Measurements from ENCODE around the gene CHRNA4.
"Not testable (repeated sequence)": the region's sequence is repeated elsewhere in the genome, so short reads cannot be mapped to it uniquely, and the experiment has no call there.

Gene CHRNA4

DNA sequence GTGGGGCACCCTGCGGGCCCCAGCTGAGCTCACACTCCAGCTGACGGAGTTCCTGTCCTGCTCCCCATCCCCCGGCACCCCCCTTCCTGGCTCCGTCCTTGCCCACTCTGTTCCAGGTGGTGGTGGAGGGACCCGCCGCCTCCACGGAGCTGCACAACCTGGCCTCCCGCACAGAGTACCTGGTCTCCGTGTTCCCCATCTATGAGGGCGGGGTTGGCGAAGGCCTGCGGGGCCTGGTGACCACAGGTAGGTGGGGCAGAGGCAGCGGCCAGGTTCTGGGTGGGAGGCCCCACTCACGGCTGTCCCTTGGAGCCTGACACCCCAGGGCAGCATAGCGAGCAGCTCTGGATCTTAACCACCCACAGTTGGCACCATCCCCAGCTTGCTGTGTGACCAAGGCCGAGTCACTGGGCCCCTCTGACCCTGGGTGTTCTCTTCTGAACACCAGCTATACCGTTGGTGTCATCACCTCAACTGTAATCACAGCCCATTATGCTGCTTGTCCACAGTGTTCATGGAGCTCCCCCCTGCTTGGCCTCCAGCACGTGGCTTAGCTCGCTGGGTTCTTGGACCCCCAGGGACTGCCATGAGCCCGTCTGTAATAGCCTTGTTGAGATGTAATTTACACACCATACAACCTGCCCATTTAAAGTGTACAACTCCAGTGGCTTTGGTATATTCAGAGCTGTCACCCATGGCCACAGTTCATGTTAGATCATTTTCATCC, 50.7 kb downstream of the CHRNA4 start:
- no peak for DNase-seq (ENCODE audit: low read depth, low spot score)

DNA sequence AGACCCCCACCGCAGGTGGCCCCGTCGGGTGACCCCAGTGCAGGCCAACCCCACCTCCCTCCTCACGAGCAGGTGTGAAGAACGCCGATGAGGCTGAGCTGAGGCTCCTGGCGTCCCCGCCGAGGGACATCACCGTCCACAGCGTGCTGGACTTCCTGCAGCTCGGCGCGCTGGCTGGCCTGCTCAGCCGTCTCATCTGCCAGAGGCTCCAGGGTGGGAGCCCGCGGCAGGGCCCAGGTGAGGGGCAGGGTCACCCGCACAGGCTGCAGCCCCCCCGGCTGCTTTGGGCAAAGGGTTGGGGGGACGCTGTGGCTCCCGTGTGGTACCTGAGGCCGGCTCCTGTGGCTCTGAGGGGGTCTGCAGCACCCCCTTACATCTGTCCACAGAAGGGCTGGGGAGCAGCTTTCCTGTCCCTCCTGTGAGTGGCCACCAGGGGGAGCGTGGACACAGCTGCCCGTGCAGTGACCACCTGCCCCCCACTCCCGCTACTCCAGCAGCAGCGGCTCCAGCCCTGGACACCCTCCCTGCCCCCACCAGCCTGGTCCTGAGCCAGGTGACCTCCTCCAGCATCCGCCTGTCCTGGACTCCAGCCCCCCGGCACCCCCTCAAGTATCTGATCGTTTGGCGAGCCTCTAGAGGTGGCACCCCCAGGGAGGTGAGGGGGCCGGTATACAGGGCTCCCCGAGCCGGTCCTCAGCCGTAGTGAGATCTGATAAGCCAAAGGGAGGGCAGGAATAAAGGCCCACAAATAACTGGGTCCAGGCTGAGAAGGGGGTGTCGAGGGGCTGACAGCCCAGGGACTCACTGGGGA, 51.7 kb downstream of the CHRNA4 start:
- no peak for DNase-seq (ENCODE audit: low read depth, low spot score)

DNA sequence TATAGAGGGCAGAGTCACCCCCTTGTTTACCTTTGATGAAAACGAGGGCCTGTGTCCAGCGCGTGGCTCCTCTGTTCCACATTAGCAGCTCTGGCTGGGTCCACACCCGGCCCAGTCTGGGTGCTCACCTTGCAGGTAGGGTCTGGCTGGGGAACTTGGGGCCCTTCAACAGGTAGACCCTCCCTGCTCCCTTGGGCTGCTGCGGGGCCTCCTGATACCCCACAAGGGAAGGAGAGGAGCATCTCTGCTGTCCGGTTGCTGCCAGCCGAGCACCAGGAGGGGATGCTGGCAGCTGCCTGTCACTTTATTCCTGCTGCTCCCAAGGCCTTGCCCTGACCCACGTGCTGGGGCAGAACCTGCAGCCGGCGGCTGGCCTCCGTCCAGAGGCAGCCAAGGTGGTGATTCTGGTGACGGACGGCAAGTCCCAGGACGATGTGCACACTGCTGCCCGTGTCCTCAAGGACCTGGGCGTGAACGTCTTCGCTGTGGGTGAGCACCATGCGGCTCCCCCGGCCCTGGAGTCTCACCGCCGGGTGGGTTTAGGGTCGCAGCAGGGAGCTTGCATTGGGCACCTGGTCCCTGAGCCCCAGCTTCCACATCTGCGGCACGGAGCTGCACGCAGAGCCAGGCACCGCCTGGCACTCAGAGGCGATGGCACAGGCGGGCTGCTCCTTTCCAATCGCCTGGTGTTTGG, 52.8 kb downstream of the CHRNA4 start:
- DNase-seq (ENCODE audit: low read depth, low spot score) = no peak

DNA sequence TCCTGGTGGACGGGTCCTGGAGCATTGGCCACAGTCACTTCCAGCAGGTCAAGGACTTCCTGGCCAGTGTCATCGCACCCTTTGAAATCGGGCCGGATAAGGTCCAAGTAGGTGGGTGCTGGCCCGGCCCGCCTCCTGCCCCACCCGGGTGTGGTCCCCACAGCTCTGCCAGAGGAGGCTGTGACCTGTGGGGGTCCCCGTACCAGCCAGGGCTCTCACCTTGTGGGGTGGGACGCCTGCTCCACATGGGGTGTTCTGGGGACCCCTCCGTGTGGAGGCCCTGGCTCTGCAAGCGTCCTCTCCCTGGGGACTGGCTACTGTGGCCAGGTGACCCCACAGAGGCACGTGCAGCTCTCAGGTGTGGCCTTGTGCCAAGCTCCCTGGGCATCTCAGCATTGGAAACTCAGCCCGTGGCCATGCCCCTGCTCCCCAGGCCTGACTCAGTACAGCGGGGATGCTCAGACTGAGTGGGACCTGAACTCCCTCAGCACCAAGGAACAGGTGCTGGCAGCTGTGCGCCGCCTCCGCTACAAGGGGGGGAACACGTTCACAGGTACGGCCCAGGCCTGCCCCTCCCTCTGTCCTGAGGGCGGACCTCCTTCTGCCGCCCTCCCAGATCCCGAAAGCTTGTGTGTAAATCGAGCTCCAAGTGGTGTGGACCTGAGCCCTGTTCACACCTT, 53.5 kb downstream of the CHRNA4 start:
- DNase-seq (ENCODE audit: low read depth, low spot score) = no peak

DNA sequence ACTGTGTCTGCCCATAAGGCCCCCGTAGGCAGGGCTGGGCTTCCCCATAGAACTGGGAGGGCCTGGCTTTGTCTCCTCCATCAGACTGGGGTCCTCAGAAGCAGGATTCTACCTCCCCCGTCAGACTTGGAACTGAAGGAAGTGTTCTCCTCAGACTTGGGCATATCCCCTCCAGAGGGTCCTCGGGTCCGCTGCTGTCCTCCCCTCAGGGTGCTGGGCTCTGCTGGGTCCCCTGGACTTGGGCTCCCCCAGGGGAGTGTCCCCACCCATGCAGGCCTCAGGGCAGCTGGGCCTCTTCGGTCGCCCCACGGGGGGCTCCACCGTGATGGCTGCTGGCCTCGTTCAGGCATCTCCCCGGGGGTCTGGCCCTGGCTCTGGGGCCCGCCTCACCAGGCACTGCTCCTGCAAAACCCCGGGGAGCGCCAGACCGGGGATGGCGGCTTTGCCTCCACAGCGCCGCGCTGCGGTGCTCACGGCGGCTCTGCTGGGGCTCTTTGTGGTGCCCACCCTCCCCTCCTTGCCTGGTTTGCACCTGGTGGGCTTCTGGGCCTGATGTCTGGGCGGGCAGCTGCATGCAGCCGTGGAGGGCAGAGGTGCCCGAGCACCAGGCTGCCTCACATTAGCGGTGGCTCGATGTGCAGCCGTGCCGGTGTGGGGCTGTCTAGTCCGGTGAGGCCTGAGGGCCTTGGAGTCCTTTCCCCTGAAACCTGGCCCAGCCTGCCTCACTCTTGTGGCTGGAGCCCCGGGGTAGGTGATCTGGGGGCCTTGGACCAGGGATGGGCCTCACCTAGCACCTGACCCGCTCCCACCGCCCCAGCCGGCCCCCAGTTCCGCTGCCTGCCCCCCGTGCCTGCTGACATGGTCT, 54.2 kb downstream of the CHRNA4 start:
- no peak for DNase-seq (ENCODE audit: low read depth, low spot score)

DNA sequence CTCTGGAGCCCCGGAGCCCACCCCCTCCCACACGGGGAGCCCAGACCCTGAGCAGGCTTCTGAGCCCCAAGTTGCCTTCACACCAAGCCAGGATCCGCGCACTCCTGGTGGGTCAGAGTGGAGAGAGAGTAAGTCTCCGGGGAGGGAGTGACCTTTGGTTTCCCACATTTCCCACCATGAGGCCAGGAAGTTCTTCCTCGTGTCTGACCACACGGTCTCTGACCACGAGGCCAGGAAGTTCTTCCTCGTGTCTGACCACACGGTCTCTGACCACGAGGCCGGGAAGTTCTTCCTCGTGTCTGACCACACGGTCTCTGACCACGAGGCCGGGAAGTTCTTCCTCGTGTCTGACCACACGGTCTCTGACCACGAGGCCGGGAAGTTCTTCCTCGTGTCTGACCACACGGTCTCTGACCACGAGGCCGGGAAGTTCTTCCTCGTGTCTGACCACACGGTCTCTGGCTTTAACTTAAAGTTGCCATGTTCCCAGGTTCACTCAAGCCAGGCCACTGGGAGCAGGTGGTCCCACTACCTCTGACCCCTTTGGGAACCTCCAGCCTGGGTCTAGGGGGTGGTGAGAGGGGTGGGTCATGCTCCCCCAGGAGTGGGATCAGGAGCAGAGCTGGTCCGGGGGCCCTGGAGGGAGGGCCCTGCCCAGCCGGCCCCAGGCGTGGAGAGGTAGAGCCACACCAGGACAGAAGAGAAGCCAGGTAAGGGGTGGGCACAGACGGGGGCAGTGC, 55.0 kb downstream of the CHRNA4 start:
- DNase-seq (ENCODE audit: low read depth, low spot score) = not testable (repeated sequence)

DNA sequence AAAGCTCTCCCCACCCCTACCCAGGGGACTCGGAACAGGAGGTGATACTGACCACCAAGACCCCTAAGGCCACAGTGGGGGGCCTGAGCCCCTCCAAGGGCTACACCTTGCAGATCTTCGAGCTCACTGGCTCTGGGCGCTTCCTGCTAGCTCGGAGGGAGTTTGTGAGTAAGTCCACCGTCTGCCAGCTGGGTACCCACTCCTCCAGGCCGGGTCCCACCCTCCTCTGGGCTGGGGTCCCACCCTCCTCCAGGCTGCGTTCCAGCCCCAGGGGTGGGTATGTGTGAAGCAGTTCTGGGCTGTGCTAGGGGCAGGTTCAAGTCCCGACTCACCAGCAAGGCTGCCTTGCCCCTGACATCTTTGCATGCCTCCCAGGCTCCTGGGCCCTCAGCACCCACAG, 55.8 kb downstream of the CHRNA4 start:
- no peak for DNase-seq (ENCODE audit: low read depth, low spot score)

DNA sequence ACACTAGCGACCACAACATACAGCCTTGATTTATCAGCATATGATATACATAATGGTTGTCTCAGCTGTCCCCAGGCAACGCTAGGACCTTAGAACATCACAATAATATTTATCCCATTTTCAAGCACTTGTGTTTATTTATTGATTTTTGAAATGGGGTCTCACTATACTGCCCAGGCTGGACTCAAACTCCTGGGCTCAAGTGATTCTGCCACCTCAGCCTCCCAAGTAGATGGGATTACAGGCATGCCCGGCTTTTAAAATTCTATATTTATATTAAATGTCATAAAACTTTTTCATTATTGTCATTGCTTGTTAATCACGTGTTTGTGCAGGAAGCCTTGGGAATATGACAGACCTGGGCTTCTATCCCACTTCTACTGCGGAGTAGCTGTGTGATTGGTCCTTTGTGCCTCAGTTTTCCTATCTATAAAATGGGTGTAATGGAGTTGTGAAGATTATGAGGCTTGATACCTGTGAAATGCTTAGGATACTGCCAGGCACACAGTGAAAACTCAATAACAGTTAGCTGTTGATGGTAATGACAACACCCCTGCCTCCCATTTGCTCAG, 58.0 kb downstream of the CHRNA4 start:
- no peak for DNase-seq (ENCODE audit: low read depth, low spot score)

DNA sequence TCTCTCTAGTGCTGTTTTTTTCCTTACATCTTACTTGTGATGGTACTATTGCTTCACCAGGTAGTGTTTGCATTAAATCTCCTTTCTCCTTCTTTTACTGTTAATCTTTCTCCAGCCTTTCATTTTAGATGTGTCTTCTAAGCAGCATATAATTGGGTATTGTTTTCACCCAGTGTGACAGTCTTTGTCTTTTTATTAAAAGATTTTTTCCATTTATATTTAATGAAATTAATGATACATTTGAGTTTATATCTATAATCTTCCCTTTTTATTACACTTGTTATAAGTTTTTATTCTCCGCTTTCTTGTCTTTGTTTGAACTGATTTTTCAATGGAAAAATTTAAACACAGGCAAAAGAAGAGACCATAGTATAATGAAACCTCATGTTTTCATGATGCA, 59.5 kb downstream of the CHRNA4 start:
- no peak for DNase-seq (ENCODE audit: low read depth, low spot score)

DNA sequence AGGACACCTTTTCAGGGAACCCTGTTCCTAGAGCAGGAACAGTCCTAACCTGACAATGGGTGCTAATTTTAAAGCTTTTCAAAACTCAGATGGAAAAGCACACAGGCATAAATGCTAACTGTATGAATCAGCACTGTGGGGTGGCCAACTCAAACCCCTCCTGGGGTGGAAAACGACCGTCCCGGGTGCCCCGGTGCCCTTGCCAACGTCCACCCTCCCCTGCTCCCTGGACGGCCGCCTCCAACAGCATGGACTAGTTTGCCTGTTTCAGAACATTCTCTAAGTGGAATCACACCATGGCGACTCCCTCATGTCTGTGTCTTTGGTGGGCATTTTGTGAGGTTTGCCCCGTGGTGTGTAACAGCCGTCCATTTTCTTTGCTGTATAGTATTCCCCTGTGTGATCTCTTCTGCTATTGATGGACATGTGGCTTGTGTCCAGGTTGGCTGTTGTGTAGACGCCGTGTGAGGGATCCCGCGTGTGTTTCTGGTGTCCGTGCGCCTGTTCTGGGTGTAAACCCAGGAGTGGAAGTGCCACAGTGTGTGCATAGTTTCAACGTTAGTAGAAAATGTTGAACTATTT, 62.3 kb downstream of the CHRNA4 start:
- no peak for DNase-seq (ENCODE audit: low read depth, low spot score)

DNA sequence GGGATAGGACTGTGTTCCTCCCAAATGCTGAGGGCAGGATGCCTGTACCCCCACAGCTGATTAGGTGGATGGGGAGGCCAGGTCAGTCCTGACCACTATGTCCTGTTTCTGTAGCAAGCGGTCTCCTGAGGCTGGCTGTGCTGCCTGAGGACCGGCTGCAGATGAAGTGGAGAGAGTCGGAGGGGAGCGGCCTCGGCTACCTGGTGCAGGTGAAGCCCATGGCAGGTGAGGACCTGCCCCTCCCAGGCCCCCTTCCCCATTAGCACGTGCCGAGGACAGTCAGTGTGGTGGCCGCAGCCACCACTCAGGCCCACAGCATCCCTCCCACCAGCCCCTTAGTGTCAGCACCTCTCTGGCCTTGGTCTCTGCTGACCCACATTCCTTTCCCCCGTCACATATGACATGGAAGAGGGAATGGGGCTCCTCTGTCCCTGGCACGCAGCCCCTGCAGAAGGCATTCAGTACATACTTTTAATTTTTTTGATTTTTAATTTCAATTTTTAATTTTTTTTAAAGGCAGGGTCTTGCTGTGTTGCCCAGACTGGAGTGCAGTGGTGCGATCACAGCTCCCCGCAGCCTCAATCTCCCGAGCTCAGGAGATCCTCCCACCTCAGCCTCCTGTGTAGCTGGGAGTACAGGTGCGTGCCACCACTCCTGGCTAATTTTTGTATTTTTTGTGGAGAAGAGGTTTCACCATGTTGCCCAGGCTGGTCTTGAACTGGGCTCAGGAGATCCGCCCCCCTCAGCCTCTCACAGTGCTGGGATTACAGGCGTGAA, 63.2 kb downstream of the CHRNA4 start:
- no peak for DNase-seq (ENCODE audit: low read depth, low spot score)

DNA sequence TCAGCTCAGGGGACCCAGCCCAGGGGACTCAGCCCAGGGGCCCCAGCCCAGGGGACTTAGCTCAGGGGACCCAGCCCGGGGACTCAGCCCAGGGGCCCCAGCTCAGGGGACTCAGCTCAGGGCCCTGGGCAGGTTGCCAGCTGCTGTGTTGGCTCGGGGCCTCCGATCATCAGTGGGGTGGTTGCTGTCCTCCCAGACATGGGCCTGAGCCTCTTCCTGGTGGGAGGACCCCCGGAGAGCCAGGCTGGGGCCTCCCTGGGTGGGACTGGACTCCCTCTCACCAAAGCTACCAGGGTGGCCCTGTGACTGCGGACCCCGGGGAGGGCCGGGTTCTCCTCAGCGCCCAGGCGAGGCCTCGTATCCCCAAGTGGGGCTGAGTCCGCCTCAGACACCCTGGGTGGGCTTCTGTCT, 63.8 kb downstream of the CHRNA4 start:
- DNase-seq (ENCODE audit: low read depth, low spot score) = no peak

DNA sequence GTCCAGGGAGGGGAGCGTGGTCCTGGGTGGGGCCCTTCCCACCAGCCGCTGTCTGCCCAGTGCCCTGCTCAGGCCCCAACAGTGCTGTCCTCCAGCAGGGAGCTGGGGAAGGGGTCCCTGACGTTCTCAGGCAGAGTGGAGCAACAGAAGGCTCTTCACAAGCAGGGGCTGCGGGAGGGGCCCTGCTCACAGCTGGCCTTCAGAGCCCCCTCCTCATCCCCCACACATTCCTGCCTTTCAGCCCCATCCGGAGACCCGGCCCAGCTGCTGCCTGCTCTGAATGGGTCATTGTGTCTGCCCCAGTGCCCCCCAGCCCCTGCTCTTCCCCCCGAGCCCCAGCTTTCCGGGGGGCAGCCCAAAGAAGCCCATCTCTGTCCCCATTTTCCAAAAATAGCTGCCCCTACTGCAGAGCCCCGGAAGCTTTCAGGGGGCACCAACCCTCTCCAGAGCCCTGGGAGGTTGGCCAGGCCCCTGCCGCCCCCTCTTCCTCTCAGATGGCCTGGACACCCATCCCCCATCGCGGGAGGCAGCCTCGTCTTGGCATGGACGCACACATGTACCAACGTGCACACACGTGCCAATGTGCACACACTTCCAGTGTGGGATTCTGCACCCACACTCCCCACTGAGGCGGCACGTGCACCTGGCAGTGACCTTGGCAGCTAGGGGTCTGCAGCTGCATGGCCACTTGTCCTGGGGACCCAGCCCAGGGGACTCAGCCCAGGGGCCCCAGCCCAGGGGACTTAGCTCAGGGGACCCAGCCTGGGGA, 64.4 kb downstream of the CHRNA4 start:
- no peak for DNase-seq (ENCODE audit: low read depth, low spot score)

DNA sequence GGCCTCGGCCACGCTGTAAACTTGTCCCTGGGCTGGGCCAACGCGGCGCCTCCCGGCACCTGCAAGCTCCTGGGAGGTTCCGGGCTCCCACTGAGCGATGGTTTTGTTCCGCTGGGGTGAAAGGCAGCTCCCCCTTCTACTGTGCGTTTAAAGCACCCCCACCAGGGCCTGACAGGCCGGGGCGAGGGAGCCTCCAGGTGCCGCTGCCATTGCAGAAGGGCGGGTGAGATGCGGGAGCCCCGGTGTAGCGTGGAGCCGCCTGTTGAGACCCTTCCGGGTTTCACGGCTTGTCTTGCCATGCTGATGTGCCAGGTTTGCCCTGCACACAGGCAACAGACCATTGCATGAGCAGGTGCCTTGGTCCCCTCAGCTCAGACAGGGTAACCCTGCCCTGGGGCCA, 65.3 kb downstream of the CHRNA4 start:
- DNase-seq (ENCODE audit: low read depth, low spot score) = no peak

DNA sequence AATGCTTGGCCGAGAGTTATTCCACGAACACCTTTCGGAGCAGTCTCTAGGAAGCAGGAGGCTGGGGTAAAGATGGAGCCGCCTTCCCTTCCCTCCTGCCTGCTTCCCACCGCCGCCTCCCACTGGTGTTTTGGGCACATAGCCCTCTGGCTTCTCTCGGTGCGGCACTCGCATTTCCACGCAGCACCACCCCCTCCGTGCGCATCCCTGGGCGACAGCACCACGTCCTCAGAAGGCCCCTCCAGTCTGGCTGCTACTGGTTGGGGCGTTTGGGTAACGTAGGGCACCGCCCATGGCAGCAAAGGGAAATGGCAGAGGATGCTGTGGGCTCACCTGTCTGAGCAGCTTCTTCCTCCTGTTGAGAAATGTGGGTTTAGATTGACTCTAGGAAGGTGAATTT, 65.7 kb downstream of the CHRNA4 start:
- no peak for DNase-seq (ENCODE audit: low read depth, low spot score)

DNA sequence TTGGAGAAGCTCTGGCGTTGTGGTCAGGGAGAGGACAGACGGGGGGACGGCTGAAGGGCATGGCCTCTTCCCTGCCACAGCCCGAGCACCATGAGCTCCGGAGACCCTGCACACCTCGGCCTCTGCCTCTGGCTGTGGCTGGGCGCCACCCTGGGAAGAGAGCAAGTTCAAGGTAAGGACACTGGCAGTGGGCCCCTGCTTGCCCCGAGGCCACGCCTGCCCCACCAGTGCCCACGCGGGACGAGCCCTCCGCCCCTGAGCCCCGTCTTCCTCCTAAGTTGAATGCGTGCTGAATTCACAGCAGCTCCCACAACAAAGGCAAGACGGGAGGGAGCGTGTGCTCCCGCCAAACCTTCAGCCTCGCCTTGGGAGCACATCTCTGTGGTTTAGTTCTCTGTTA, 66.1 kb downstream of the CHRNA4 start:
- DNase-seq (ENCODE audit: low read depth, low spot score) = no peak

DNA sequence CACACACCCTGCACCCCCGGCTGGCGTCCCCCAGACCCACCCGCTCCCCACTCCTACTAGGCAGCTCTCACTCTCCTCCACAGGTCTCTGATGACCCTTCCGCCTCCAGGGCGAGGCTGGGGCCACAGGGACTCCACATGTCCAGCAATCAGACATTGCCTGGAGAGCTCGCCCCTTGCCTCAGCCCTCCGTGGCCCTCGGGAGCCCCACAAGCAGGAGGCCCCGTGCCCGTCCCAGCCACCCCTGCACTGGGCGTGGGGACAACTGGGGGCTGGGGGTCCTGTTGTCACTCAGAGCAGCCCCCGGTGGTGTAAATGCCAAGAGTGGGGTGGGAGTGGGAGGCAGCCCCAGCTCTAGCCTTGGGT, 66.6 kb downstream of the CHRNA4 start:
- DNase-seq (ENCODE audit: low read depth, low spot score) = no peak

DNA sequence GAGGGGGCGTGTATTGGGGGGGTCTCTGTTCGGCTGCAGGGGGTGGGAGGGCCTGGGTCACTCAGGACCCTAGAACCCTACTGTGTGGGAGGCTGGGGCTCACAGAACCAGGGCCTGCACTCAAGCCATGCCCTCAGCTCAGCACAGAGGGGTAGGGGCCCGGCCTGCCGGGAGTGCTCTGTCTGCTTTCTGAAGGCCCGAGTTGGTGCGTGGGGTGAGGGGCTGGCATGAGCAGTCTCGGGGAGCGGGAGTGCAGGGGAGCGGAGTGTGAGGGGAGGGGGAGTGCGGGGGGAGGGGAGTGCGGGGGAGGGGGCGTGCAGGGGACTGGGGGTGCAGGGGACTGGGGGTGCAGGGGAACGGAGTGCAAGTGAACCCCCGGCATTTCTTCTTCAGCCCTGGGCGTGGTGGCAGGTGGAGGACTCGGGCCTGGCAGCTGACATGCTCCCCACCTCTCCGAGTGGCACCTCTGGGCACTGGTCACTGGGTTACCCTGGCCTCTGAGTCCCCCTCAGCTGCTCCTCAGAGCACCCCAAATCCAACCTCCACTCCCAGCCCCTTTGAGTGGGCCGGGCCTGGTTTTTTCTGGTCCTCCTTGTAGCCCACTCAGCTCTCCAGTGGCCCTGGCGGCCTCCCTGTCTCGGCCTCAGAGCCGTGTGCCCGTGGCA, 67.1 kb downstream of the CHRNA4 start:
- DNase-seq (ENCODE audit: low read depth, low spot score) = no peak

Measured in smooth muscle cell of the brain vasculature (primary cell).